Smooth muscle cell of bladder (primary cell): ENCODE results near the gene NIPBL. TPM values are rescaled to one million over a fixed set of nuclear protein-coding genes. Genes with fewer than 3 reads are reported as not detected.

ENCODE experiments used
- total RNA-seq: library from RNA; depleted of rRNA; stranded (reverse); fragments of >200 nt; gene quantifications from 2 replicates; pipeline ENCODE4 v1.2.3, GENCODE V29; 2014

NIPBL gene
- 19.2 and 20.7 TPM in 2 replicates for total RNA-seq

GRCh38 chr5:36876299-36876964 is at the start of gene NIPBL:
Gene NIPBL (plus strand): TSS chr5:36876769. CDS start chr5:36953697, 76,928 bp downstream.

